Measurements from ENCODE around the gene ADAM30.

Gene ADAM30

GRCh38 chr1:119898530-119898929 is 2.2 kb upstream of the ADAM30 start:
- Histone ChIP-seq H3K36me3 (ENCODE audit: insufficient read depth, low read length) (no peaks in the 10 kb centered on the region), H3K4me1 (ENCODE audit: insufficient read depth, low read length) (no peaks in the 10 kb centered on the region), H3K9me3 (ENCODE audit: control insufficient read depth, insufficient read depth, low read length) (no peaks in the 10 kb centered on the region), H3K9ac (ENCODE audit: low read depth, low read length) (no peak overlapping the region)

- H3K9ac ChIP-seq (ENCODE audit: low read depth, low read length): no peak overlapping the region
- H3K9me3 ChIP-seq (ENCODE audit: control insufficient read depth, insufficient read depth, low read length): no peaks in the 10 kb centered on the region
- H3K4me1 ChIP-seq (ENCODE audit: insufficient read depth, low read length): no peaks in the 10 kb centered on the region
- H3K36me3 ChIP-seq (ENCODE audit: insufficient read depth, low read length): no peaks in the 10 kb centered on the region
These were observed 1.2 kb downstream of the ADAM30 start for GRCh38 chr1:119895102-119895501.

- H3K9me3 ChIP-seq (ENCODE audit: control insufficient read depth, insufficient read depth, low read length): no peaks in the 10 kb centered on the region
- no peaks in the 10 kb centered on the region for H3K4me1 ChIP-seq (ENCODE audit: insufficient read depth, low read length)
- H3K9ac ChIP-seq (ENCODE audit: low read depth, low read length): no peak overlapping the region
- no peaks in the 10 kb centered on the region for H3K36me3 ChIP-seq (ENCODE audit: insufficient read depth, low read length)
These were observed 2.3 kb downstream of the ADAM30 start for GRCh38 chr1:119893827-119894700.

GRCh38 chr1:119893238-119893791 is 3.0 kb downstream of the ADAM30 start:
- no peaks in the 10 kb centered on the region for H3K9me3 ChIP-seq (ENCODE audit: control insufficient read depth, insufficient read depth, low read length)
- H3K9ac ChIP-seq (ENCODE audit: low read depth, low read length): no peak overlapping the region
- H3K36me3 ChIP-seq (ENCODE audit: insufficient read depth, low read length): no peaks in the 10 kb centered on the region
- H3K4me1 ChIP-seq (ENCODE audit: insufficient read depth, low read length): no peaks in the 10 kb centered on the region

- H3K4me1 ChIP-seq (ENCODE audit: insufficient read depth, low read length): no peaks in the 10 kb centered on the region
- H3K9me3 ChIP-seq (ENCODE audit: control insufficient read depth, insufficient read depth, low read length): no peaks in the 10 kb centered on the region
- H3K36me3 ChIP-seq (ENCODE audit: insufficient read depth, low read length): no peaks in the 10 kb centered on the region
- no peak overlapping the region for H3K9ac ChIP-seq (ENCODE audit: low read depth, low read length)
These were observed 4.9 kb downstream of the ADAM30 start for GRCh38 chr1:119891386-119891785.

GRCh38 chr1:119888476-119888875 is 7.8 kb downstream of the ADAM30 start:
- H3K4me1 ChIP-seq (ENCODE audit: insufficient read depth, low read length): no peaks in the 10 kb centered on the region
- H3K36me3 ChIP-seq (ENCODE audit: insufficient read depth, low read length): no peaks in the 10 kb centered on the region
- no peaks in the 10 kb centered on the region for H3K9me3 ChIP-seq (ENCODE audit: control insufficient read depth, insufficient read depth, low read length)
- H3K9ac ChIP-seq (ENCODE audit: low read depth, low read length): no peak overlapping the region

- Histone ChIP-seq H3K36me3 (ENCODE audit: insufficient read depth, low read length) (no peaks in the 10 kb centered on the region), H3K9me3 (ENCODE audit: control insufficient read depth, insufficient read depth, low read length) (no peaks in the 10 kb centered on the region), H3K4me1 (ENCODE audit: insufficient read depth, low read length) (no peaks in the 10 kb centered on the region), H3K9ac (ENCODE audit: low read depth, low read length) (no peak overlapping the region)
These were observed 8.9 kb downstream of the ADAM30 start for GRCh38 chr1:119887427-119887826.

- Histone ChIP-seq H3K36me3 (ENCODE audit: insufficient read depth, low read length) (no peaks in the 10 kb centered on the region), H3K4me1 (ENCODE audit: insufficient read depth, low read length) (no peaks in the 10 kb centered on the region), H3K9ac (ENCODE audit: low read depth, low read length) (no peak overlapping the region), H3K9me3 (ENCODE audit: control insufficient read depth, insufficient read depth, low read length) (no peaks in the 10 kb centered on the region)
These were observed 10.2 kb downstream of the ADAM30 start for GRCh38 chr1:119885903-119886783.

GRCh38 chr1:119884711-119885110 is 11.6 kb downstream of the ADAM30 start:
- H3K9me3 ChIP-seq (ENCODE audit: control insufficient read depth, insufficient read depth, low read length): no peaks in the 10 kb centered on the region
- no peaks in the 10 kb centered on the region for H3K36me3 ChIP-seq (ENCODE audit: insufficient read depth, low read length)
- H3K9ac ChIP-seq (ENCODE audit: low read depth, low read length): no peak overlapping the region
- H3K4me1 ChIP-seq (ENCODE audit: insufficient read depth, low read length): no peaks in the 10 kb centered on the region

- H3K9me3 ChIP-seq (ENCODE audit: control insufficient read depth, insufficient read depth, low read length): no peaks in the 10 kb centered on the region
- H3K36me3 ChIP-seq (ENCODE audit: insufficient read depth, low read length): no peaks in the 10 kb centered on the region
- H3K9ac ChIP-seq (ENCODE audit: low read depth, low read length): no peak overlapping the region
These were observed 12.5 kb downstream of the ADAM30 start for GRCh38 chr1:119883826-119884225.

GRCh38 chr1:119882132-119883049 is 13.9 kb downstream of the ADAM30 start:
- Histone ChIP-seq H3K9ac (ENCODE audit: low read depth, low read length) (no peak overlapping the region), H3K36me3 (ENCODE audit: insufficient read depth, low read length) (no peaks in the 10 kb centered on the region), H3K9me3 (ENCODE audit: control insufficient read depth, insufficient read depth, low read length) (no peaks in the 10 kb centered on the region)

More at GRCh38 chr1:119883826-119884225, 12.5 kb downstream of the ADAM30 start:
- no peaks in the 10 kb centered on the region for H3K4me1 ChIP-seq (ENCODE audit: insufficient read depth, low read length)

GRCh38 chr1:119879510-119880434 is 16.5 kb downstream of the ADAM30 start:
- Histone ChIP-seq H3K36me3 (ENCODE audit: insufficient read depth, low read length) (no peaks in the 10 kb centered on the region), H3K9me3 (ENCODE audit: control insufficient read depth, insufficient read depth, low read length) (no peaks in the 10 kb centered on the region), H3K4me1 (ENCODE audit: insufficient read depth, low read length) (no peaks in the 10 kb centered on the region), H3K9ac (ENCODE audit: low read depth, low read length) (no peak overlapping the region)

More at GRCh38 chr1:119882132-119883049, 13.9 kb downstream of the ADAM30 start:
- H3K4me1 ChIP-seq (ENCODE audit: insufficient read depth, low read length): no peaks in the 10 kb centered on the region

- no peaks in the 10 kb centered on the region for H3K36me3 ChIP-seq (ENCODE audit: insufficient read depth, low read length)
- no peaks in the 10 kb centered on the region for H3K4me1 ChIP-seq (ENCODE audit: insufficient read depth, low read length)
- H3K9me3 ChIP-seq (ENCODE audit: control insufficient read depth, insufficient read depth, low read length): no peaks in the 10 kb centered on the region
- no peak overlapping the region for H3K9ac ChIP-seq (ENCODE audit: low read depth, low read length)
These were observed 18.1 kb downstream of the ADAM30 start for GRCh38 chr1:119878171-119878570.

Measured in ES-I3 (cell line).